GM12878 (cell line): ENCODE data around the gene MRPL27.

Experiments
- POLR2A ChIP-seq: IDR thresholded peaks from 2 replicates; pipeline ENCODE4 v1.6.1; 2011; ENCODE audit warnings: low read depth, mild to moderate bottlenecking, low read length
- TAF1 ChIP-seq: IDR thresholded peaks from 2 replicates; pipeline ENCODE4 v1.6.1; 2011; ENCODE audit warnings: mild to moderate bottlenecking, low read depth, low read length, borderline replicate concordance

DNA sequence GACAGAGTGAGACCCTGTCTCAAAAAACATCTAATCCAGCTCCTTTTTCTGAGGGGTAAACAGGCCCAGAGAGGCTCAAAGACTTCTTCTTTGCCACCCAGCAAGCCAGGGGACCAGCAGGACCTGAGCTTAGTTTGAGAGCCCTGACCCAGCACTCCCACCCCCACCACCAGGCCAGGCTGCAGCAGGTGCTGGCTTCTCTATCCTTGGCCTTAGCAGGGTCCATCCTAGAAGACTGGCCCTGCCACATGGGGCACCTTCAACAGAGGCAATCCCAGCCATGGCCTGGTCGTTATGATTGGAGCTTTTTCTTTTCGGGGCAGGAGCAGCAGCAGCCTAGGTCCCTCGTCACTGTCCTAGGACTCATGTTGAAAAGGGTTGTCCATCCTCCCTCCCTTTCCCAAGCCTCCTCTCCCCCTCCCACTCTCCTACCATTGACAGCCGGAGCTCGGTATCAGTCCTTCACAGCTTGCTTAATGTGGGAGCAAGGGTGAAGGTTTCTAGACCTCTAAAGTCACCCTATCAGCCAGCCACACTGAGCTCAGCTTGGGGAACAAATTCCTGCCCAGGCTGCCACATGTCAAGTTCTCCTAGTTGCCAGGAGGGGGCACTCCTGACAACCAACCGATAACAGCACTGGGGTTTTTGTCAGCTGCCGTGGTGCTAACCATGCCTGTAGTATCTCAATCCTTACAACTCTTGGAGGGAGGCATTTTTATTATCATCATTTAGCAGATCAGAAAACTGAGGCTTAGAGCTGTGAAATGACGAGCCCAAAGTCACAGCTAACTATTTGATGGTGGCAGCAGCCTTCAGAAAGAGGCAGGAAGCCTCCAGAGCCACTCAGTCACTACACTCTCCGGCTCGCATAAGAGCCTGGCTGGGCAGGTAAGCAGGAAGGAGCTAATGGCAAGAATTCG, 11.2 kb downstream of the MRPL27 start:
- TF ChIP-seq TAF1 (no peak), POLR2A (0 out of 2 replicates have a peak, but pooled peaks have one; percentile 28)
